H9 (cell line): Measurements from ENCODE around the gene NDRG2. TPM values are rescaled to one million over a fixed set of nuclear protein-coding genes. Genes with fewer than 3 reads are reported as not detected.

Experiments used
- DNase-seq: peaks from one replicate; pipeline ENCODE4 v3.0.0-alpha.2; 2017
- H2AFZ ChIP-seq: one replicate; pipeline ENCODE4 v1.6.1; 2013; ENCODE audit warnings: mild to moderate bottlenecking, low read length, control low read depth, moderate library complexity
- H2AK5ac ChIP-seq: 2 replicates; pipeline ENCODE4 v1.6.1; 2013; ENCODE audit warnings: low read length, control low read depth, mixed read lengths; ENCODE audit not compliant: insufficient read length
- H2BK120ac ChIP-seq: one replicate; pipeline ENCODE4 v1.6.1; 2013; ENCODE audit warnings: low read depth, mild to moderate bottlenecking, low read length, control low read depth, inconsistent platforms; ENCODE audit not compliant: poor library complexity, severe bottlenecking
- H2BK12ac ChIP-seq: 2 replicates; pipeline ENCODE4 v1.6.1; 2013; ENCODE audit warnings: low read length, control low read depth, mixed read lengths, low read depth; ENCODE audit not compliant: insufficient read length
- H2BK15ac ChIP-seq: 2 replicates; pipeline ENCODE4 v1.6.1; 2013; ENCODE audit warnings: low read depth, low read length, control low read depth
- H2BK20ac ChIP-seq: one replicate; pipeline ENCODE4 v1.6.1; 2013; ENCODE audit warnings: low read depth, mild to moderate bottlenecking, low read length, control low read depth, inconsistent platforms; ENCODE audit not compliant: poor library complexity, severe bottlenecking
- H2BK5ac ChIP-seq: 2 replicates; pipeline ENCODE4 v1.6.1; 2013; ENCODE audit warnings: low read length, control low read depth, mixed read lengths; ENCODE audit not compliant: insufficient read length
- H3K14ac ChIP-seq: 2 replicates; pipeline ENCODE4 v1.6.1; 2013; ENCODE audit warnings: low read length, control low read depth; ENCODE audit not compliant: insufficient read depth
- H3K18ac ChIP-seq: 2 replicates; pipeline ENCODE4 v1.6.1; 2013; ENCODE audit warnings: low read depth, mild to moderate bottlenecking, mixed read lengths, low read length, control low read depth; ENCODE audit not compliant: insufficient read length
- H3K23ac ChIP-seq: 2 replicates; pipeline ENCODE4 v1.6.1; 2013; ENCODE audit warnings: low read length, control low read depth, mixed read lengths, low read depth; ENCODE audit not compliant: insufficient read length
- H3K23me2 ChIP-seq: 2 replicates; pipeline ENCODE4 v1.6.1; 2013; ENCODE audit warnings: low read depth, mild to moderate bottlenecking, mixed read lengths, low read length, control low read depth; ENCODE audit not compliant: insufficient read length, poor library complexity, severe bottlenecking
- H3K27ac ChIP-seq: 2 replicates; pipeline ENCODE4 v1.5.1; 2013; ENCODE audit warnings: low read length, control low read depth, mixed read lengths, low read depth; ENCODE audit not compliant: insufficient read length
- H3K27me3 ChIP-seq: 2 replicates; pipeline ENCODE4 v1.6.1; 2013; ENCODE audit warnings: low read length, control low read depth, inconsistent platforms; ENCODE audit not compliant: insufficient read depth
- H3K4ac ChIP-seq: 2 replicates; pipeline ENCODE4 v1.6.1; 2013; ENCODE audit warnings: low read depth, mild to moderate bottlenecking, control low read depth, inconsistent platforms, low read length, moderate library complexity
- H3K4me1 ChIP-seq: 2 replicates; pipeline ENCODE4 v1.6.1; 2013; ENCODE audit warnings: low read length, control low read depth, inconsistent platforms; ENCODE audit not compliant: insufficient read depth
- H3K4me2 ChIP-seq: 2 replicates; pipeline ENCODE4 v1.6.1; 2013; ENCODE audit warnings: low read length, control low read depth, mixed read lengths; ENCODE audit not compliant: insufficient read length, insufficient read depth
- H3K56ac ChIP-seq: 2 replicates; pipeline ENCODE4 v1.6.1; 2013; ENCODE audit warnings: low read depth, mild to moderate bottlenecking, mixed read lengths, low read length, control low read depth; ENCODE audit not compliant: insufficient read length
- H3K79me1 ChIP-seq: 2 replicates; pipeline ENCODE4 v1.6.1; 2013; ENCODE audit warnings: low read depth, mild to moderate bottlenecking, moderate library complexity, low read length, control low read depth, inconsistent platforms; ENCODE audit not compliant: insufficient read depth, poor library complexity, severe bottlenecking
- H3K79me2 ChIP-seq: 2 replicates; pipeline ENCODE4 v1.6.1; 2013; ENCODE audit warnings: low read length, control low read depth, inconsistent platforms; ENCODE audit not compliant: insufficient read depth
- H3K9ac ChIP-seq: 2 replicates; pipeline ENCODE4 v1.6.1; 2013; ENCODE audit warnings: low read length, control low read depth, mixed read lengths; ENCODE audit not compliant: insufficient read length; ENCODE audit errors: extremely low read depth
- H3K9me3 ChIP-seq: one replicate; pipeline ENCODE4 v1.6.1; 2013; ENCODE audit warnings: low read depth, low read length, inconsistent platforms; ENCODE audit not compliant: control insufficient read depth
- H3T11ph ChIP-seq: one replicate; pipeline ENCODE4 v1.6.1; 2013; ENCODE audit warnings: mild to moderate bottlenecking, low read length, control low read depth, inconsistent platforms
- H4K20me1 ChIP-seq: one replicate; pipeline ENCODE4 v1.6.1; 2013; ENCODE audit not compliant: control insufficient read depth, insufficient read length, insufficient read depth
- H4K5ac ChIP-seq: 2 replicates; pipeline ENCODE4 v1.6.1; 2013; ENCODE audit warnings: low read depth, mild to moderate bottlenecking, mixed read lengths, low read length, control low read depth; ENCODE audit not compliant: insufficient read length
- H4K8ac ChIP-seq: replicated peaks from 2 replicates; pipeline ENCODE4 v1.6.1; 2013; ENCODE audit warnings: low read length, control low read depth, mixed read lengths, low read depth; ENCODE audit not compliant: insufficient read length
- H4K91ac ChIP-seq: 2 replicates; pipeline ENCODE4 v1.6.1; 2013; ENCODE audit warnings: low read depth, mild to moderate bottlenecking, moderate library complexity, mixed read lengths, low read length, control low read depth; ENCODE audit not compliant: insufficient read length
- H3K27ac Mint-ChIP-seq, 3 experiments: 2 replicates in 2 of 3; 3 replicates in 1 of 3; pipeline ENCODE4 v1.8.0; 2020 to 2021; ENCODE audit warnings: mixed read lengths in 3 of 3, mild to moderate bottlenecking in 1 of 3, moderate library complexity in 1 of 3
- H3K27me3 Mint-ChIP-seq: 2 replicates; pipeline ENCODE4 v1.8.0; 2021; ENCODE audit warnings: low read depth, mild to moderate bottlenecking, moderate library complexity, mixed read lengths
- H3K36me3 Mint-ChIP-seq, 3 experiments: 2 replicates in 2 of 3; 3 replicates in 1 of 3; pipeline ENCODE4 v1.8.0; 2020 to 2021; ENCODE audit warnings: low read depth in 3 of 3, mixed read lengths in 3 of 3; ENCODE audit not compliant: insufficient read depth in 1 of 3
- H3K4me1 Mint-ChIP-seq, 2 experiments: 2 replicates each; pipeline ENCODE4 v1.8.0; 2020; ENCODE audit warnings: mixed read lengths in 2 of 2
- H3K4me3 Mint-ChIP-seq, 2 experiments: 2 replicates in 1 of 2; 3 replicates in 1 of 2; pipeline ENCODE4 v1.8.0; 2020 to 2021; ENCODE audit warnings: mild to moderate bottlenecking in 2 of 2, mixed read lengths in 2 of 2, moderate library complexity in 1 of 2
- H3K9me3 Mint-ChIP-seq, 2 experiments: 2 replicates in 1 of 2; 3 replicates in 1 of 2; pipeline ENCODE4 v1.8.0; 2020; ENCODE audit warnings: mild to moderate bottlenecking in 2 of 2, mixed read lengths in 2 of 2, moderate library complexity in 1 of 2
- CTCF ChIP-seq: fragments of 200-600 bp; sonication (generic); conservative IDR thresholded peaks from 3 replicates; pipeline ENCODE4 v1.8.0; 2021; ENCODE audit warnings: antibody characterized with exemption, mild to moderate bottlenecking
- WGBS: extraction: QIAGEN DNeasy Blood & Tissue Kit; methylation state at CpG from one replicate; pipeline ENCODE4 v1.1.7; 2013; ENCODE audit warnings: missing lambda C conversion rate, low lambda C conversion rate, mixed read lengths; ENCODE audit not compliant: insufficient read length; ENCODE audit errors: extremely low coverage; 5-methylcytosine and 5-hydroxymethylcytosine counted together
- total RNA-seq: library from RNA; stranded (reverse); gene quantifications from 2 replicates; pipeline ENCODE4 v1.2.1, GENCODE V29; 2021

NDRG2 gene
- total RNA-seq, 1 experiment from 2014 or later, result 20.6 TPM

GRCh38 chr14:21060614-21061346, 35.9 kb upstream of the NDRG2 start:
- no CpG with 5 or more reads among the region's 13 CpGs for WGBS
- H3K4me2 ChIP-seq, result no peak overlapping the region
- H3K4me3 Mint-ChIP-seq, result no peak overlapping the region

More at GRCh38 chr14:21060614-21061346, 35.9 kb upstream of the NDRG2 start:
- Histone ChIP-seq H2AFZ (no peak overlapping the region), H2BK120ac (no peak overlapping the region), H3K14ac (no peak overlapping the region), H3K27me3 (no peaks in the 10 kb centered on the region), H4K8ac (no peak overlapping the region), H3K79me1 (no peaks in the 10 kb centered on the region), H2BK20ac (no peak overlapping the region), H3T11ph (no peak overlapping the region), H3K9me3 (no peaks in the 10 kb centered on the region), H3K9ac (no peak overlapping the region), H3K4ac (no peak overlapping the region), H3K23me2 (no peaks in the 10 kb centered on the region), H4K91ac (no peak overlapping the region), H2BK12ac (no peak overlapping the region), H3K27ac (no peak overlapping the region), H2AK5ac (no peak overlapping the region), H3K23ac (no peak overlapping the region), H3K56ac (no peak overlapping the region), H2BK15ac (no peak overlapping the region), H2BK5ac (no peak overlapping the region), H3K79me2 (no peaks in the 10 kb centered on the region), H4K5ac (no peak overlapping the region), H4K20me1 (no peaks in the 10 kb centered on the region), H3K18ac (no peak overlapping the region), H3K4me1 (no peaks in the 10 kb centered on the region; the same call in 1 of the 2 replicates)
- no peak for TF ChIP-seq CTCF
- Mint-ChIP-seq H3K27me3 (peaks cover 5% of the 10 kb centered on the region), H3K9me3 (no peaks in the 10 kb centered on the region), H3K36me3 (no peaks in the 10 kb centered on the region), H3K4me1 (peaks cover 10 to 11% of the 10 kb centered on the region in 2 experiments), H3K27ac (no peak overlapping the region)
- no peak for DNase-seq
